HG03039 (cell line): ENCODE data around the gene RAB5A.
"Not testable (repeated sequence)": the region's sequence is repeated elsewhere in the genome, so short reads cannot be mapped to it uniquely, and the experiment has no call there.

ENCODE experiments used
- ATAC-seq: cut with Tn5 transposase; IDR thresholded peaks from one replicate; pipeline ENCODE4 v1.9.1; 2021; ENCODE audit warnings: mild to moderate bottlenecking, moderate library complexity; ENCODE audit not compliant: unreplicated experiment

Gene RAB5A

DNA sequence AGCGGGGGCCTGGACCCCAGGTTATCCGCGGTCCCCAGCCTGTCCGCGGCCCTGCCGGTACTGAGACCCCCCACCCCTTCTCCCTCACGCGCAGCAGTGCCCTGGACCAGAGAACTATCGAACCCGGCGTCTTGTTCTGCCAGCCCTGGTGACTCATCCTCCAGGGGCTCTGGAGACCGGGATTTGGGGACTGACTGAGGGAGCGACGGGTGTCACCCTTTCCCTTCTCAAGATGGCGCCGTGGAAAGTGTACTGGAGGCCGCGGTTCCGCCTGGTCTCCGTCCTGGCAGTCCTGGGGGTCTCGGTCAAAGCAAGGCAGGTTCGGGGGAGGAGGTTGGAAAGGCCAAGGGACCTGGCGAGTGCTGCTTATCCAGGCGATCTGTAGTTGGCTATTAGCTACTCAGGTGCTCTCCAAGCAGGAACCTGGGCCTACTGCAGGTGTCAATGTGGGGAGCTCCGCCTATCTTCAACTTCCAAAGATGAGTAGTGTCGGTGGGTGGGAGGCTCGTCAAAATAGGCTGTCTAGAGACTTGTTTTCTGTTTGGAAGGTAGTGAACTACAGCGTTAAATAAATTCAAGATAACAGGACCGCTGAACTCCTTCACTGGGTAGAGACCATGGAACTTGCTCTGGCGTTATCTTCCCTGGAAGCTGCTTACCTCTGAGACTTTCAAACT, 790 bp downstream of the RAB5A start:
- peak; percentile 17 for ATAC-seq

- ATAC-seq, result no peak
Measured at GRCh38 chr3:19948226-19948591, 1.3 kb downstream of the RAB5A start.

DNA sequence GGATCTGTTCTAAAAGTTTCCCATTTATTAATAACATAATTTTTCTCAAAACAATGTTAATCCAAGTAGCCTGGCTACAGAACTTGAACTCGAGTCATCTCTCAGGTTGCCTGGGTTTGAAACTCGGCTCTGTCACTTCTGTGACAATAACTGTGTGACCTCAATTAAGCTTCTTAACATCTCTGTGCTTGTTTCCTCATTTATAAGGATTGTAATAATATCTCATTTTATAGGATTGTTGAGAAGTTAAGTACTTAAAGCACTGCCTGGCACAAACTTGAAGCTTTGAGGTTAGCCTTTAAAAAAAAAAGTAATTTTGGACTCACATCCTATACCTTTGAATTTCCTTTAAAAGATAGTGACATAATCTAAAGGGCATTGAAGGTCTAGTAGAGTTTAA, 3.4 kb downstream of the RAB5A start:
- ATAC-seq, result no peak

DNA sequence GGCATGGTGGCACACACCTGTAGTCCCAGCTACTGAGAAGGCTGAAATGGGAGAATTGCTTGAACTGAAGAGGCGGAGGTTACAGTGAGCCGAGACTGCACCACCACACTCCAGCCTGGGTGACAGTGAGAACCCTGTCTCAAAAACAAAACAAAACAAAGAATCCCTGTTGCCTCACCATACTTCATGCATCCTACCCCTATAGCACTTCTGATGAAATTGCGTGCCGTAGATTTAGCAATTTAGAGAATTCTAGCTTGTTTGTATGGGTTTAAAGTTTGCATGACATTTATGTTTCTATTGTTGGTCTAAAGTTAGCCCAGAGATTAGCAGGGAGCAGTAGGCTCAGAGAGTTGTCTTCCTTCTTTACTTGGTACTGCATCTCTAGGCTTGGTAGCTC, 7.8 kb downstream of the RAB5A start:
- ATAC-seq, result no peak

DNA sequence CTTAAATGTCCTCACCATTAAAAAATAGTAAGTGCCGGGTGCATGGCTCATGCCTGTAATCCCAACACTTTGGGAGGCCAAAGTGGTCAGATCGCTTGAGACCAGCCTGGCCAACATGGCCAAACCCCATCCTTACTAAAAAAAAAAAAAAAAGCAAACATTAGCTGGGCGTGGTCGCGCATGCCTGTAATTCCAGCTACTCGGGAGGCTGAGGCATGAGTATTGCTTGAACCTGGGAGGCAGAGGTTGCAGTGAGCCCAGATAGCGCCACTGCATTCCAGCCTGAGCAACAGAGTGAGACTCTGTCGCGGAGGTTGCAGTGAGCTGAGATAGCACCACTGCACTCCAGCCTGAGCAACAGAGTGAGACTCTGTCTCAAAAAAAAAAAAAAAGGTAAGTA, 10.5 kb downstream of the RAB5A start:
- not testable (repeated sequence) for ATAC-seq

DNA sequence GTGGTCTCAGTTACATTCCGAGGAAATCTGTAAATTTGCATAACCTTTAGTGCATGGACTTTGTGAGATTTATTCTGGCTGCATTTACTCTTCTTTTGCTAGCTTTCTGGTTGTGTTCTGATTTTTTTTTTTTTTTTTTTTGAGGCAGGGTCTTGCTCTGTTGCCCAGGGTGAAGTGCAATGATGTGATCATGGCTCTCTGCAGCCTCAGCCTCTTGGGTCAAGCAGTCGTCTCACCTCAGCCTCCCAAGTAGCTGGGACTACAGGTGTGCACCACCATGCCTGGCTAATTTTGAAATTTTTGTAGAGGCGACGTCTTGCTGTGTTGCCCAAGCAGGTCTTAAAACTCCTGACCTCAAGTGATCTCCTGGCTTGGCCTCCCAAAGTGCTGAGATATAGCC, 12.6 kb downstream of the RAB5A start:
- no peak for ATAC-seq

- ATAC-seq, result no peak
Measured at GRCh38 chr3:19960696-19961095, 13.8 kb downstream of the RAB5A start.

GRCh38 chr3:19961960-19962359, 15.1 kb downstream of the RAB5A start:
- ATAC-seq, result no peak

DNA sequence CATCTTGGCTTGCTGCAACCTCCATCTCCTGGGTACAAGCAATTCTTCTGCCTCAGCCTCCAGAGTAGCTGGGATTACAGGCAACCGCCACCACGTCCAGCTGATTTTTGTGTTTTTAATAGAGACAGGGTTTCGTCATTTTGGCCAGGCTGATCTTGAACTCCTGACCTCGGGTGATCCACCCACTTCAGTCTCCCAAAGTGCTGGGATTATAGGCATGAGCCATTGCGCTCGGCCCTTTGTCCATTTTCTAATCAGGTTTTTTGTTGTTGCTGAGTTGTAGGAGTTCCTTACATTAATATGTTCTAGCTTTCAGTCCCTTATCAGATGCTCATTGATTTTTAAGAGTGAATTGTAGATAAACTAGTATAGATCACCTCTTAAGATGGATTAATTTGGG, 20.3 kb downstream of the RAB5A start:
- no peak for ATAC-seq

DNA sequence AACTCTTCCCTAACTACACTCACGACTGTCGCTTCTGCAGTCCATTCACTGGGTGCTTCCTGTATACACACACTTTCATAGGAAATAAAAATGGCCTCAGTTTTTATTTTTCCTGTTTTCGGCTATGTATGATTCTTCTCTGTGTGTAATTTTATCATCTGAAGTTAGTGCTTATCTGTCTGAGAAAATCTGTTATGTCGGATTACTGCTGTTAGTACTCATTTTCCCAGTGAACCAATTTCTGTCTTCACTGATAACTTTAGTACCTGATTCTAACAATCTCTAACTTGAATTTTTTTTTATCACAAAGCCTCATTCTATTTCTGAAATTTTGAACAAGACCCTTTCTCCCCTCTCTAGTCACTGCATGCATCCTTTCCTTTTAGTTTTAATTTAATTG, 20.9 kb downstream of the RAB5A start:
- no peak for ATAC-seq

- ATAC-seq, result no peak
Measured at GRCh38 chr3:19970327-19970726, 23.4 kb downstream of the RAB5A start.

GRCh38 chr3:19972054-19972453, 25.2 kb downstream of the RAB5A start:
- ATAC-seq, result no peak

GRCh38 chr3:19988904-19989303, 42.0 kb downstream of the RAB5A start:
- ATAC-seq, result not testable (repeated sequence)

DNA sequence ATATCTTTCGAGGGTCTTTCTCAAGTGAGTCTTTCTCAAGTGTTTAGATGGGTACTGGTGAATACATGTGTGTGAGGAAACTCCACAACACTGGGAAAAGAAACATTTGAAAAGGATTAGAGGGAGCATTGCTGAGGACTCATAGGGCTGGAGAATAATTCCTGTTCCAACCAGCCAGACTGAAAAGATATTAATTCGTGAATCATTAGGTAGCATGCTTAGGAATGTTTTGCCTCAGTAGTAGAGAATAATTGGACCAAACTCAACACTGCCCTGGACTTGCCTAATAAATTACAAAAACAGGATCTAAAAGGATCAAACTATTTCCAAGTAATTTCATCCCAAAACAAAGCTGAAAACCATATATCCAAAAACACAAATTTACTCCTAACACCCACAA, 47.9 kb downstream of the RAB5A start:
- no peak for ATAC-seq

- no peak for ATAC-seq
Measured at GRCh38 chr3:19997502-19997901, 50.6 kb downstream of the RAB5A start.

DNA sequence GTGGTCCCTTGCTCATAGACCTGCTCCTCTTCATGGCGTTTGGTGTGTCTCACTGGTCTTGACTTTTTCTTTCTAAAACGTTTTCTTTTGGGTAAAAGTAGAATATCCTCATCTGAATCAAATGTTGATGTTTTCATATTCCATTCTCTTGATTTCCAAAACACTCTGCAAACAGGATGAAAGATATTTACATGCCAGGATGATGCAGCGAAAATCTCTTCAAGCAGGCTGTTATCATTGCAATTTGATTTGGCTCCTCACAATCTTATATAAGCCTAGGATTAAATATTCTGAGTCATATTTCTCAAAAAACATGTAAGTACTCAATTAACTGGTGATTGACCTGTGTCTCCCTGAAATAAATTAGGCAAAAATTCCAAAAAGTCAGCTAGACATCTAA, 55.0 kb downstream of the RAB5A start:
- no peak for ATAC-seq

DNA sequence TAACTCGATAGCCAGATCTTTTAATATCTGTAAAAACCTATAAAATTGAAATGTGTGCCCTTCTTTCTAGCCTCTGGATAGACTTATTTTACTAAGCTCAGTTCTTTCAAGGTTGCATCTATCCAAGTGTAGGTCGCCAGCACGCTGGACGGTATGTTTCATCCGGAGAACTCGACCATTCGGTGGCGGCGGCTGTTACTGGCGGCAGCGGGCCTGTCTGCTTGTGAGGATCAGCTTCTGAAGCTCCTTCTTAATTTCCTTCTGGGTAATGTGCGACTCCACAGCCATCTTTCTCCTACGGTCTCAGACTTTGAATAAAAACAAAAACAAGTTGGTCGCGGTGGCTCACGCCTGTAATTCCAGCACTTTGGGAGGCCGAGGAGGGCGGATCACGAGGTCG, 61.1 kb downstream of the RAB5A start:
- ATAC-seq, result no peak

DNA sequence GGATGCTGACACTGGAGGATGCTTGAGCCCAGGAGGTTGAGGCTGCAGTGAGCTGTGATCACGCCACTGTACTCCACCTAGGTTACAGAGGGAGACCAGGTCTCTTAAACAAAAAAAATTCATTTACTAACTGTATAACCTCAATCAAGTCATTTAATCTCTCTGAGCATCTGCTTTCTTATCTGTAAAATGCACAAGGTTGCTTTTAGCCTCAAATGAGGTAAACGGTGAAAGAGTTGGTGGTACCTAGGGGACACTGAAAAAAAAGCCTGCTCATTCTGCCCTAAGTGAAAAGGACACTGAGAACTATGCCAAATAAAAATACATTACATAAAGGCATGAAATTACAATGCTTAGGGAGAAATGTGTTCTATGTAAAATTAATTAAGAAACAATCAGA, 61.7 kb downstream of the RAB5A start:
- ATAC-seq, result no peak

GRCh38 chr3:20012164-20012563, 65.3 kb downstream of the RAB5A start, which contains the start of gene PP2D1:
Gene PP2D1 (minus strand): TSS chr3:20012264. CDS start chr3:20012072, 192 bp downstream.
- no peak for ATAC-seq

DNA sequence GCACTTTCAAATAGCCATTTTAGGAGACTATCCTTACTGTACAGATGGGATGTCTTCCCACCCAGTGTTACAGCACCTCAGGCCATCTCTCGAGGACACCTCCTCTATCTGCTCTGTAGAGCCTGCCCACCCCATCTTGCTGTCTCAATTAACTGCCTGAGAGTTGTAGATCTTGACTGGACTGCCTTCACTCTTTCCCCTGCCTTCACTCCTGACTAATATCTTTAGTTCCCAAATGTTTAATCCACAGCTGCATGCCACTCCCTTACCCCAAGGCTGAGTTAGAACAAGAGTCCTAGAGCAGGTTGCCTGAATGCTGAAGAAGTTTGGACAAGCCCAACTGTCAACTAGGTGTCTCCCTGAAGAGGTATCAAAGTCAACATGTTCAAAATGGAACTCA, 66.5 kb downstream of the RAB5A start:
- ATAC-seq, result no peak

- ATAC-seq, result no peak
Measured at GRCh38 chr3:20015525-20015924, 68.6 kb downstream of the RAB5A start.

GRCh38 chr3:20016076-20016475, 69.2 kb downstream of the RAB5A start:
- ATAC-seq, result not testable (repeated sequence)

GRCh38 chr3:20022954-20023622, 76.2 kb downstream of the RAB5A start:
- no peak for ATAC-seq
